ENCODE data around the gene TSHZ2. TPM values are rescaled to one million over a fixed set of nuclear protein-coding genes. Genes with fewer than 3 reads are reported as not detected.

Gene TSHZ2
- total RNA-seq, 1 donor: 3.6 TPM

- H3K4me3 ChIP-seq (ENCODE audit: insufficient read depth, low read length): no peak overlapping the region
- no peak overlapping the region for H3K27ac ChIP-seq (ENCODE audit: low read depth, low read length)
- H2AFZ ChIP-seq (ENCODE audit: low read length): no peak overlapping the region
- no peak overlapping the region for H3K4me2 ChIP-seq (ENCODE audit: insufficient read depth, low read length)
- no peak for DNase-seq (ENCODE audit: insufficient read length, low spot score, missing footprints)
- TF ChIP-seq, protein P1, sequence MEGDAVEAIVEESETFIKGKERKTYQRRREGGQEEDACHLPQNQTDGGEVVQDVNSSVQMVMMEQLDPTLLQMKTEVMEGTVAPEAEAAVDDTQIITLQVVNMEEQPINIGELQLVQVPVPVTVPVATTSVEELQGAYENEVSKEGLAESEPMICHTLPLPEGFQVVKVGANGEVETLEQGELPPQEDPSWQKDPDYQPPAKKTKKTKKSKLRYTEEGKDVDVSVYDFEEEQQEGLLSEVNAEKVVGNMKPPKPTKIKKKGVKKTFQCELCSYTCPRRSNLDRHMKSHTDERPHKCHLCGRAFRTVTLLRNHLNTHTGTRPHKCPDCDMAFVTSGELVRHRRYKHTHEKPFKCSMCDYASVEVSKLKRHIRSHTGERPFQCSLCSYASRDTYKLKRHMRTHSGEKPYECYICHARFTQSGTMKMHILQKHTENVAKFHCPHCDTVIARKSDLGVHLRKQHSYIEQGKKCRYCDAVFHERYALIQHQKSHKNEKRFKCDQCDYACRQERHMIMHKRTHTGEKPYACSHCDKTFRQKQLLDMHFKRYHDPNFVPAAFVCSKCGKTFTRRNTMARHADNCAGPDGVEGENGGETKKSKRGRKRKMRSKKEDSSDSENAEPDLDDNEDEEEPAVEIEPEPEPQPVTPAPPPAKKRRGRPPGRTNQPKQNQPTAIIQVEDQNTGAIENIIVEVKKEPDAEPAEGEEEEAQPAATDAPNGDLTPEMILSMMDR (IDR thresholded peaks at IDR 0.05; ENCODE audit: extremely low read depth, low read depth, low read length): no peak
- no peaks in the 10 kb centered on the region for H3K27me3 ChIP-seq (ENCODE audit: insufficient read depth, low read length)
- no peaks in the 10 kb centered on the region for H3K79me2 ChIP-seq (ENCODE audit: insufficient read depth, low read length)
- H3K36me3 ChIP-seq (ENCODE audit: insufficient read depth, low read length): no peaks in the 10 kb centered on the region
- no peaks in the 10 kb centered on the region for H3K9me3 ChIP-seq (ENCODE audit: low read depth, low read length)
- H4K20me1 ChIP-seq (ENCODE audit: insufficient read depth, low read length): no peaks in the 10 kb centered on the region
- no peaks in the 10 kb centered on the region for H3K4me1 ChIP-seq (ENCODE audit: insufficient read depth, low read length)
Observed at GRCh38 chr20:53309515-53309914, 337.4 kb downstream of the TSHZ2 start.

DNA sequence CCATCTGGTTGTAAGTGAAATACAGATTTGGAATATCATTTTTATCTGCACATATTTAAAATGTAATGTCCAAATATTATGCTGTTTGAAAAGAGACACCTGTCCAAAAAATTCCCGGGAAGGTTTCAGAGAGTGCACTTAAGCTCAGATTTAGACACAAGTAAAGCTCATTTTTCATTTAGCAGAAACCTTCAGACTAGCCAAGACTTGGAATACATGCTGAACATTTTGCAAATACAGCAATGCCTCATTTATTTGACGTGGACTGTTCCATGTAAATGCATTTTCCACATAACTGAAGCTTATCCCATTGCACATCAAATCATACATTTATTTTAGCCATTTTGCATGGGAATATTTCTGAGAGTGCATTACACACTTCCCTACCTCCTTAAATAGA is 340.8 kb downstream of the TSHZ2 start:
- Histone ChIP-seq H3K79me2 (ENCODE audit: insufficient read depth, low read length) (no peaks in the 10 kb centered on the region), H3K27me3 (ENCODE audit: insufficient read depth, low read length) (no peaks in the 10 kb centered on the region), H3K36me3 (ENCODE audit: insufficient read depth, low read length) (no peaks in the 10 kb centered on the region), H3K9me3 (ENCODE audit: low read depth, low read length) (no peaks in the 10 kb centered on the region), H3K4me2 (ENCODE audit: insufficient read depth, low read length) (no peak overlapping the region), H3K27ac (ENCODE audit: low read depth, low read length) (no peak overlapping the region), H2AFZ (ENCODE audit: low read length) (no peak overlapping the region), H4K20me1 (ENCODE audit: insufficient read depth, low read length) (no peaks in the 10 kb centered on the region), H3K4me1 (ENCODE audit: insufficient read depth, low read length) (no peaks in the 10 kb centered on the region), H3K4me3 (ENCODE audit: insufficient read depth, low read length) (no peak overlapping the region)
- no peak for DNase-seq (ENCODE audit: insufficient read length, low spot score, missing footprints)
- TF ChIP-seq, protein P1 (IDR thresholded peaks at IDR 0.05; ENCODE audit: extremely low read depth, low read depth, low read length): no peak

GRCh38 chr20:53316206-53316937 is 344.2 kb downstream of the TSHZ2 start:
- Histone ChIP-seq H2AFZ (ENCODE audit: low read length) (no peak overlapping the region), H3K4me2 (ENCODE audit: insufficient read depth, low read length) (no peak overlapping the region), H4K20me1 (ENCODE audit: insufficient read depth, low read length) (no peaks in the 10 kb centered on the region), H3K4me3 (ENCODE audit: insufficient read depth, low read length) (no peak overlapping the region), H3K4me1 (ENCODE audit: insufficient read depth, low read length) (no peaks in the 10 kb centered on the region), H3K27me3 (ENCODE audit: insufficient read depth, low read length) (no peaks in the 10 kb centered on the region), H3K27ac (ENCODE audit: low read depth, low read length) (no peak overlapping the region), H3K9me3 (ENCODE audit: low read depth, low read length) (no peaks in the 10 kb centered on the region), H3K79me2 (ENCODE audit: insufficient read depth, low read length) (no peaks in the 10 kb centered on the region), H3K36me3 (ENCODE audit: insufficient read depth, low read length) (no peaks in the 10 kb centered on the region)
- TF ChIP-seq, protein P1 (IDR thresholded peaks at IDR 0.05; ENCODE audit: extremely low read depth, low read depth, low read length): no peak
- no peak for DNase-seq (ENCODE audit: insufficient read length, low spot score, missing footprints)

GRCh38 chr20:53319200-53319599 is 347.0 kb downstream of the TSHZ2 start:
- Histone ChIP-seq H3K27me3 (ENCODE audit: insufficient read depth, low read length) (no peaks in the 10 kb centered on the region), H4K20me1 (ENCODE audit: insufficient read depth, low read length) (no peaks in the 10 kb centered on the region), H3K36me3 (ENCODE audit: insufficient read depth, low read length) (no peaks in the 10 kb centered on the region), H3K4me3 (ENCODE audit: insufficient read depth, low read length) (no peak overlapping the region), H3K9me3 (ENCODE audit: low read depth, low read length) (no peaks in the 10 kb centered on the region), H3K27ac (ENCODE audit: low read depth, low read length) (no peak overlapping the region), H3K79me2 (ENCODE audit: insufficient read depth, low read length) (no peaks in the 10 kb centered on the region), H3K4me1 (ENCODE audit: insufficient read depth, low read length) (no peaks in the 10 kb centered on the region), H2AFZ (ENCODE audit: low read length) (no peak overlapping the region), H3K4me2 (ENCODE audit: insufficient read depth, low read length) (no peak overlapping the region)
- TF ChIP-seq, protein P1 (IDR thresholded peaks at IDR 0.05; ENCODE audit: extremely low read depth, low read depth, low read length): no peak
- DNase-seq (ENCODE audit: insufficient read length, low spot score, missing footprints): no peak
